HG03469 (cell line): ENCODE data around the gene ECT2.
"Not testable (repeated sequence)": the region's sequence is repeated elsewhere in the genome, so short reads cannot be mapped to it uniquely, and the experiment has no call there.

Experiments
- ATAC-seq: cut with Tn5 transposase; IDR thresholded peaks from one replicate; pipeline ENCODE4 v1.9.1; 2021; ENCODE audit warnings: mild to moderate bottlenecking, moderate library complexity, moderate number of reproducible peaks; ENCODE audit not compliant: unreplicated experiment

ECT2 gene

GRCh38 chr3:172739462-172739861, 11.1 kb upstream of the ECT2 start:
- ATAC-seq = no peak

- no peak for ATAC-seq
Measured at GRCh38 chr3:172746475-172746874, 4.1 kb upstream of the ECT2 start.

- ATAC-seq = no peak
Measured at GRCh38 chr3:172749230-172749965, 1.1 kb upstream of the ECT2 start.

GRCh38 chr3:172750069-172750367, 508 bp upstream of the ECT2 start:
- no peak for ATAC-seq

- no peak for ATAC-seq
Measured at GRCh38 chr3:172751175-172751704, 714 bp downstream of the ECT2 start.

GRCh38 chr3:172752651-172753050, 2.1 kb downstream of the ECT2 start:
- no peak for ATAC-seq

GRCh38 chr3:172753125-172753524, 2.6 kb downstream of the ECT2 start:
- no peak for ATAC-seq

- ATAC-seq = not testable (repeated sequence)
Measured at GRCh38 chr3:172760416-172760815, 9.9 kb downstream of the ECT2 start.

- no peak for ATAC-seq
Measured at GRCh38 chr3:172766241-172766640, 15.7 kb downstream of the ECT2 start.

- ATAC-seq = no peak
Measured at GRCh38 chr3:172766718-172767405, 16.3 kb downstream of the ECT2 start.

- no peak for ATAC-seq
Measured at GRCh38 chr3:172770382-172770781, 19.9 kb downstream of the ECT2 start.

- no peak for ATAC-seq
Measured at GRCh38 chr3:172771672-172772071, 21.1 kb downstream of the ECT2 start.

GRCh38 chr3:172776049-172776717, 25.7 kb downstream of the ECT2 start:
- ATAC-seq = no peak

- ATAC-seq = no peak
Measured at GRCh38 chr3:172777901-172778300, 27.4 kb downstream of the ECT2 start.

GRCh38 chr3:172782235-172782634, 31.7 kb downstream of the ECT2 start:
- no peak for ATAC-seq

GRCh38 chr3:172786036-172786435, 35.5 kb downstream of the ECT2 start:
- ATAC-seq = no peak

- ATAC-seq = no peak
Measured at GRCh38 chr3:172787019-172787418, 36.5 kb downstream of the ECT2 start.

- no peak for ATAC-seq
Measured at GRCh38 chr3:172787746-172788145, 37.2 kb downstream of the ECT2 start.

GRCh38 chr3:172799246-172799645, 48.7 kb downstream of the ECT2 start:
- no peak for ATAC-seq

- ATAC-seq = no peak
Measured at GRCh38 chr3:172800156-172800555, 49.6 kb downstream of the ECT2 start.

- ATAC-seq = no peak
Measured at GRCh38 chr3:172803489-172803888, 53.0 kb downstream of the ECT2 start.

GRCh38 chr3:172804323-172804722, 53.8 kb downstream of the ECT2 start:
- ATAC-seq = no peak
